B cell (primary cell): ENCODE data around the gene RIPOR3. TPM values are rescaled to one million over a fixed set of nuclear protein-coding genes. Genes with fewer than 3 reads are reported as not detected.

ENCODE experiments used
- ATAC-seq: fragments of 200-7000 bp; cut with Tn5 transposase; one replicate; pipeline ENCODE4 v1.10.0; 2021; ENCODE audit warnings: low read depth, mild to moderate bottlenecking, moderate number of reproducible peaks, moderate library complexity
- CTCF ChIA-PET: fragments of 350-600 bp; sonication (Branson Sonifier 250); formaldehyde crosslinking; loops from one replicate; lab custom pipeline; 2021; ENCODE audit warnings: antibody characterized with exemption, inconsistent platforms; lab: Charles Lee
- POLR2A ChIA-PET: fragments of 350-600 bp; sonication (Branson Sonifier 250); formaldehyde crosslinking; loops from one replicate; lab custom pipeline; 2021; ENCODE audit warnings: antibody characterized with exemption; lab: Charles Lee
- DNase-seq: peaks from one replicate; pipeline ENCODE4 v3.0.0; 2013
- H2AFZ ChIP-seq: 2 replicates; pipeline ENCODE4 v1.6.1; 2012; ENCODE audit warnings: mild to moderate bottlenecking, low read depth, low read length; ENCODE audit not compliant: insufficient read depth, poor library complexity, severe bottlenecking
- H3K27ac ChIP-seq, 2 donors: 1 replicate in 1 of 2; 2 replicates in 1 of 2; pipeline ENCODE4 v1.5.1; 2012 to 2013; ENCODE audit warnings: low read length in 2 of 2, mild to moderate bottlenecking in 2 of 2, moderate library complexity in 1 of 2
- H3K27me3 ChIP-seq, 4 experiments: fragments of 200-600 bp in 1 of 4; sonication (generic) in 1 of 4; replicated peaks in 1 of 4; 1 replicate in 2 of 4; 2 replicates in 2 of 4; pipeline versions ENCODE4 v1.6.1 to v1.7.0; 2013 to 2016; ENCODE audit warnings: low read length in 3 of 4, mild to moderate bottlenecking in 2 of 4, mixed read lengths in 1 of 4, moderate library complexity in 1 of 4; ENCODE audit not compliant: insufficient read depth in 4 of 4, control insufficient read depth in 3 of 4; ENCODE audit errors: control extremely low read depth in 1 of 4
- H3K36me3 ChIP-seq, 2 experiments: replicated peaks in 1 of 2; 1 replicate in 1 of 2; 2 replicates in 1 of 2; pipeline versions ENCODE4 v1.6.1 to v1.7.1; 2013; ENCODE audit warnings: low read length in 1 of 2; ENCODE audit not compliant: insufficient read depth in 2 of 2, control insufficient read depth in 1 of 2; ENCODE audit errors: control extremely low read depth in 1 of 2, extremely low read depth in 1 of 2
- H3K4me1 ChIP-seq, 2 donors: fragments of 200-600 bp in 1 of 2; sonication (generic) in 1 of 2; 1 replicate in 1 of 2; 2 replicates in 1 of 2; pipeline versions ENCODE4 v1.5.1 to v1.6.1; 2013 to 2017; ENCODE audit warnings: low read length in 2 of 2; ENCODE audit not compliant: control insufficient read depth in 2 of 2, insufficient read depth in 2 of 2
- H3K4me2 ChIP-seq: replicated peaks from 2 replicates; pipeline ENCODE3; 2012; ENCODE audit warnings: mild to moderate bottlenecking, low read depth, low read length; ENCODE audit not compliant: poor library complexity, severe bottlenecking
- H3K4me3 ChIP-seq, 5 experiments: fragments of 200-600 bp in 1 of 5; sonication (generic) in 1 of 5; 1 replicate in 3 of 5; 2 replicates in 2 of 5; pipeline versions ENCODE4 v1.5.1 to v1.7.0; 2011 to 2016; ENCODE audit warnings: low read length in 4 of 5, mild to moderate bottlenecking in 4 of 5, low read depth in 2 of 5, control low read depth in 1 of 5, moderate library complexity in 1 of 5; ENCODE audit not compliant: insufficient read depth in 1 of 5; ENCODE audit errors: control extremely low read depth in 1 of 5, extremely low read depth in 1 of 5
- H3K79me2 ChIP-seq: fragments of 200-600 bp; sonication (generic); one replicate; pipeline ENCODE4 v1.6.0; 2016; ENCODE audit warnings: low read length; ENCODE audit not compliant: control insufficient read depth, insufficient read depth
- H3K9ac ChIP-seq: fragments of 200-600 bp; sonication (generic); 2 replicates; pipeline ENCODE4 v1.6.1; 2017; ENCODE audit warnings: mild to moderate bottlenecking, low read length, moderate library complexity
- H3K9me3 ChIP-seq, 3 donors: one replicate each; pipeline versions ENCODE4 v1.6.1 to v1.7.1; 2013; ENCODE audit warnings: low read length in 2 of 3; ENCODE audit not compliant: control insufficient read depth in 2 of 3, insufficient read depth in 1 of 3; ENCODE audit errors: control extremely low read depth in 1 of 3
- H4K20me1 ChIP-seq: 2 replicates; pipeline ENCODE4 v1.6.0; 2012; ENCODE audit warnings: mild to moderate bottlenecking, low read length; ENCODE audit not compliant: insufficient read depth, control insufficient read depth, poor library complexity, severe bottlenecking
- H3K27ac Mint-ChIP-seq: one replicate; pipeline ENCODE4 v1.8.0; 2021; ENCODE audit warnings: mixed read lengths
- H3K27me3 Mint-ChIP-seq: one replicate; pipeline ENCODE4 v1.8.0; 2021; ENCODE audit warnings: mixed read lengths
- H3K4me1 Mint-ChIP-seq: one replicate; pipeline ENCODE4 v1.8.0; 2021; ENCODE audit warnings: mixed read lengths
- H3K4me3 Mint-ChIP-seq: one replicate; pipeline ENCODE4 v1.8.0; 2021; ENCODE audit warnings: mixed read lengths
- H3K9me3 Mint-ChIP-seq: one replicate; pipeline ENCODE4 v1.8.0; 2022; ENCODE audit warnings: mixed read lengths; ENCODE audit not compliant: insufficient read depth
- EZH2 ChIP-seq: IDR thresholded peaks from 2 replicates; pipeline ENCODE4 v1.6.1; 2012; ENCODE audit warnings: borderline replicate concordance, low read depth, mild to moderate bottlenecking, moderate library complexity, low read length; ENCODE audit not compliant: insufficient read depth, poor library complexity, severe bottlenecking
- WGBS: methylation state at CpG from one replicate; pipeline ENCODE4 v1.1.5; 2013; ENCODE audit warnings: missing lambda C conversion rate; ENCODE audit not compliant: insufficient coverage; 5-methylcytosine and 5-hydroxymethylcytosine counted together
- intact Hi-C: fragments of 100-400 bp; cut with micrococcal nuclease; formaldehyde crosslinking; loops from one replicate; pipeline ENCODE4 v1.10.0; 2022
- polyA plus RNA-seq: library from polyadenylated mRNA; depleted of rRNA; stranded (reverse); fragments of >200 nt; gene quantifications from 2 replicates; pipeline ENCODE4 v1.2.3, GENCODE V29; 2012
- total RNA-seq, 2 donors: library from RNA; stranded (reverse); fragments of 120-200 nt in 1 of 2; gene quantifications; 1 replicate in 1 of 2; 2 replicates in 1 of 2; pipeline versions ENCODE4 v1.2.3 to v1.2.4, GENCODE V29; 2013 to 2022
- TF ChIP-seq, protein P1 (sequence below): fragments of 200-600 bp; IDR thresholded peaks from one replicate; pipeline ENCODE4 v1.8.0; 2022; ENCODE audit warnings: antibody characterized with exemption, mild to moderate bottlenecking

RIPOR3 gene
- total and polyA plus RNA-seq, 2 donors (not counting 1 experiment from before 2014, with no cell fraction given), result 0.09 to 0.27 TPM

DNA sequence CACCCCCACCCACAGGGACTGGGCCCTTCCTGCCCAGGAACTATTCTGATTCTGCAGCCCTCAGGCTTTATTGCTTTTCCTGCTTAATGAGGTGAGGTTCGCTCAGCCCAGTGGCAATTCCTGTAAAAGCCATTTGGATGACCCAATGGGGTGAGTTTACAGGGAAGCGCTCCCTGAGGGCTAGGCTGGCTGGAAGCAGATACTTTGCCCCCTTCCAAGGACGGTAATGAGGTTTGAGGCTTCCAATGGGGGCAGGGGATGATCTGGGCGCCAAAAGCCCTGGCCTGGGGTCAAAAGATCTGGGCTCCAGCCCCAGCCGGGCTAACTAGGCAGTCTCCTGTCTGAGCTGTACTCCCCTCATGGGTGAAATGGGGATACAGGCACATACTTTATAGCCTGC lies 41.8 kb downstream of the RIPOR3 start:
- H3K4me1 Mint-ChIP-seq, result no peaks in the 10 kb centered on the region
- no peak for ATAC-seq
- Histone ChIP-seq H4K20me1 (no peaks in the 10 kb centered on the region), H3K4me2 (no peak overlapping the region), H3K9me3 (peaks cover 0 to 12% (median 7%) of the 10 kb centered on the region in 3 donors), H3K9ac (no peak overlapping the region), H2AFZ (no peak overlapping the region), H3K27ac (no peak overlapping the region), H3K4me3 (no peak overlapping the region), H3K4me1 (no peaks in the 10 kb centered on the region), H3K27me3 (peaks cover 0 to 7% (median 3%) of the 10 kb centered on the region in 4 experiments), H3K36me3 (no peaks in the 10 kb centered on the region), H3K79me2 (no peaks in the 10 kb centered on the region)
- H3K9me3 Mint-ChIP-seq, result no peaks in the 10 kb centered on the region
- WGBS, result 87% methylated on average over 5 of the region's 5 CpGs
- ChIA-PET POLR2A (no interaction called here), CTCF (no interaction called here)
- intact Hi-C loops, result no loop called here
- no peak for DNase-seq
- no peak for TF ChIP-seq EZH2
- TF ChIP-seq, protein P1, sequence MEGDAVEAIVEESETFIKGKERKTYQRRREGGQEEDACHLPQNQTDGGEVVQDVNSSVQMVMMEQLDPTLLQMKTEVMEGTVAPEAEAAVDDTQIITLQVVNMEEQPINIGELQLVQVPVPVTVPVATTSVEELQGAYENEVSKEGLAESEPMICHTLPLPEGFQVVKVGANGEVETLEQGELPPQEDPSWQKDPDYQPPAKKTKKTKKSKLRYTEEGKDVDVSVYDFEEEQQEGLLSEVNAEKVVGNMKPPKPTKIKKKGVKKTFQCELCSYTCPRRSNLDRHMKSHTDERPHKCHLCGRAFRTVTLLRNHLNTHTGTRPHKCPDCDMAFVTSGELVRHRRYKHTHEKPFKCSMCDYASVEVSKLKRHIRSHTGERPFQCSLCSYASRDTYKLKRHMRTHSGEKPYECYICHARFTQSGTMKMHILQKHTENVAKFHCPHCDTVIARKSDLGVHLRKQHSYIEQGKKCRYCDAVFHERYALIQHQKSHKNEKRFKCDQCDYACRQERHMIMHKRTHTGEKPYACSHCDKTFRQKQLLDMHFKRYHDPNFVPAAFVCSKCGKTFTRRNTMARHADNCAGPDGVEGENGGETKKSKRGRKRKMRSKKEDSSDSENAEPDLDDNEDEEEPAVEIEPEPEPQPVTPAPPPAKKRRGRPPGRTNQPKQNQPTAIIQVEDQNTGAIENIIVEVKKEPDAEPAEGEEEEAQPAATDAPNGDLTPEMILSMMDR, result no peak
- H3K4me3 Mint-ChIP-seq, result no peak overlapping the region
- H3K27ac Mint-ChIP-seq, result no peak overlapping the region
- H3K27me3 Mint-ChIP-seq, result peaks cover 18% of the 10 kb centered on the region

DNA sequence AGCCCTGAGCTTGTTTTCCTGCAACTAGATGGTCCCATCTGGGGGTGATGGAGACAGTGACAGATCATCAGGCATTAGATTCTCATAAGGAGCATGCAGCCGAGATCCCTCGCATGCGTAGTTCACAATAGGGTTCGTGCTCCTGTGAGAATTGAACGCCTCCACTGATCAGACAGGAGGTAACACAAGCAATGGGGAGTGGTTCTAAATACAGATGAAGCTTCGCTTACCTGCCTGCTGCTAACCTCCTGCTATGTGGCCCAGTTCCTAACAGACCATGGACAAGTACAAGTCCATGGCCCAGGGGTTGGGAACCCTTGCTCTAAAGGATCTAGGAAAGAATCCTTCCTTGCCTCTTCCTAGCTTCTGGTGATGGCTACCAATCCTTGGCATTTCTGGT lies 42.7 kb downstream of the RIPOR3 start:
- ATAC-seq, result no peak
- Histone ChIP-seq H3K4me2 (no peak overlapping the region), H2AFZ (no peak overlapping the region), H4K20me1 (no peaks in the 10 kb centered on the region), H3K79me2 (no peaks in the 10 kb centered on the region), H3K9ac (no peak overlapping the region), H3K4me1 (no peaks in the 10 kb centered on the region), H3K4me3 (no peak overlapping the region), H3K36me3 (no peaks in the 10 kb centered on the region), H3K27ac (no peak overlapping the region), H3K27me3 (peaks cover 0 to 7% (median 3%) of the 10 kb centered on the region in 4 experiments), H3K9me3 (peaks cover 0 to 12% (median 7%) of the 10 kb centered on the region in 3 donors)
- 92% methylated on average over 6 of the region's 6 CpGs for WGBS
- POLR2A ChIA-PET, result no interaction called here
- Mint-ChIP-seq H3K27ac (no peak overlapping the region), H3K27me3 (peaks cover 18% of the 10 kb centered on the region), H3K4me3 (no peak overlapping the region), H3K9me3 (no peaks in the 10 kb centered on the region), H3K4me1 (no peaks in the 10 kb centered on the region)
- no peak for TF ChIP-seq EZH2
- TF ChIP-seq, protein P1, result no peak
- intact Hi-C loops, result no loop called here
- CTCF ChIA-PET, result no interaction called here
- DNase-seq, result no peak
